T-helper 1 cell (primary cell): ENCODE data around the gene LIPM.

ENCODE experiments used
- DNase-seq, 5 donors: peaks; one replicate each; pipeline ENCODE4 v3.0.0-alpha.2; 2012 to 2020
- total RNA-seq, 4 donors: gene quantifications; one replicate each; lab custom pipeline; 2026; lab: John Stamatoyannopoulos, UW

LIPM gene
- total RNA-seq, result 0 reads per million in 4 donors

GRCh38 chr10:88802523-88803285 is at the start of gene LIPM:
LIPM (plus strand) TSS chr10:88802730; CDS start chr10:88802897, 167 bp downstream.
- no peak for DNase-seq

GRCh38 chr10:88754287-88754686 is 48.2 kb upstream of the LIPM start:
- DNase-seq, result no peak

- peak in 1 of 5 donors; percentile 26 for DNase-seq
Observed at GRCh38 chr10:88755753-88756152, 46.8 kb upstream of the LIPM start.

- DNase-seq, result no peak
Observed at GRCh38 chr10:88756660-88757059, 45.9 kb upstream of the LIPM start.

GRCh38 chr10:88759366-88760101 is 43.0 kb upstream of the LIPM start, which contains the start of gene LIPN:
LIPN (plus strand) TSS chr10:88760020; CDS start chr10:88761406, 1,386 bp downstream.
- DNase-seq, result peak in 1 of 5 donors; percentile 11

GRCh38 chr10:88762906-88763305 is 39.6 kb upstream of the LIPM start:
- no peak for DNase-seq

GRCh38 chr10:88763441-88763840 is 39.1 kb upstream of the LIPM start:
- DNase-seq, result no peak

GRCh38 chr10:88764110-88764509 is 38.4 kb upstream of the LIPM start:
- no peak for DNase-seq

GRCh38 chr10:88765816-88766215 is 36.7 kb upstream of the LIPM start:
- DNase-seq, result no peak

GRCh38 chr10:88769384-88769783 is 33.1 kb upstream of the LIPM start:
- DNase-seq, result no peak

GRCh38 chr10:88781206-88781605 is 21.3 kb upstream of the LIPM start:
- DNase-seq, result no peak

GRCh38 chr10:88782222-88782621 is 20.3 kb upstream of the LIPM start:
- no peak for DNase-seq

- DNase-seq, result no peak
Observed at GRCh38 chr10:88783724-88784123, 18.8 kb upstream of the LIPM start.

GRCh38 chr10:88786032-88786770 is 16.3 kb upstream of the LIPM start:
- no peak for DNase-seq

GRCh38 chr10:88787463-88787862 is 15.1 kb upstream of the LIPM start:
- DNase-seq, result no peak

GRCh38 chr10:88788924-88789323 is 13.6 kb upstream of the LIPM start:
- DNase-seq, result no peak

GRCh38 chr10:88791924-88792323 is 10.6 kb upstream of the LIPM start:
- DNase-seq, result no peak

GRCh38 chr10:88792661-88793060 is 9.9 kb upstream of the LIPM start:
- DNase-seq, result peak in 1 of 5 donors; percentile 6

GRCh38 chr10:88793712-88794299 is 8.7 kb upstream of the LIPM start:
- peak in 1 of 5 donors; percentile 74 for DNase-seq

- no peak for DNase-seq
Observed at GRCh38 chr10:88794731-88795130, 7.8 kb upstream of the LIPM start.

- no peak for DNase-seq
Observed at GRCh38 chr10:88800152-88801125, 2.1 kb upstream of the LIPM start.

GRCh38 chr10:88803641-88804040 is 1.1 kb downstream of the LIPM start:
- no peak for DNase-seq
